Aorta (tissue), 5 donors: ENCODE data around the gene BRSK1. TPM values are rescaled to one million over a fixed set of nuclear protein-coding genes. Genes with fewer than 3 reads are reported as not detected.
A peak's percentile ranks its signal among the peaks of the same experiment; 100 is the strongest.

Experiments used
- ATAC-seq: fragments of 200-7000 bp; cut with Tn5 transposase; one replicate; pipeline ENCODE4 v1.9.1; 2022; ENCODE audit warnings: moderate library complexity; ENCODE audit not compliant: low FRiP score
- DNase-seq, 2 donors: peaks; one replicate each; pipeline ENCODE4 v3.0.0-alpha.2; 2020
- H3K27ac ChIP-seq, 2 donors: one replicate each; pipeline ENCODE4 v1.5.1; 2013; ENCODE audit warnings: low read length in 2 of 2, mild to moderate bottlenecking in 2 of 2, moderate library complexity in 2 of 2, control low read depth in 1 of 2, inconsistent platforms in 1 of 2, low read depth in 1 of 2
- H3K27me3 ChIP-seq, 2 donors: one replicate each; pipeline ENCODE4 v1.6.1; 2013; ENCODE audit warnings: control low read depth in 1 of 2, low read length in 1 of 2, mild to moderate bottlenecking in 1 of 2, moderate library complexity in 1 of 2; ENCODE audit not compliant: insufficient read depth in 2 of 2, control insufficient read depth in 1 of 2
- H3K36me3 ChIP-seq, 2 donors: one replicate each; pipeline ENCODE4 v1.6.1; 2013; ENCODE audit warnings: control low read depth in 1 of 2, low read length in 1 of 2, mild to moderate bottlenecking in 1 of 2; ENCODE audit not compliant: insufficient read depth in 2 of 2, control insufficient read depth in 1 of 2
- H3K4me1 ChIP-seq, 2 donors: one replicate each; pipeline ENCODE4 v1.6.1; 2013; ENCODE audit warnings: low read length in 2 of 2, control low read depth in 1 of 2, mild to moderate bottlenecking in 1 of 2, moderate library complexity in 1 of 2; ENCODE audit not compliant: insufficient read depth in 2 of 2, control insufficient read depth in 1 of 2
- H3K4me3 ChIP-seq, 2 donors: one replicate each; pipeline ENCODE4 v1.5.1; 2013; ENCODE audit warnings: low read length in 2 of 2, control low read depth in 1 of 2, mild to moderate bottlenecking in 1 of 2
- H3K9me3 ChIP-seq: one replicate; pipeline ENCODE4 v1.6.1; 2013; ENCODE audit warnings: mild to moderate bottlenecking, low read length; ENCODE audit not compliant: control insufficient read depth
- WGBS, 2 donors: extraction: QIAGEN DNeasy Blood & Tissue Kit; methylation state at CpG; one replicate each; pipeline ENCODE4 v1.1.7; 2013; 5-methylcytosine and 5-hydroxymethylcytosine counted together
- intact Hi-C, 2 donors: fragments of 100-400 bp; cut with DNase I; formaldehyde crosslinking; loops; one replicate each; pipeline versions ENCODE4 v1.14.2 to v1.15.0; 2022
- polyA plus RNA-seq, 2 donors: library from polyadenylated mRNA; stranded (reverse); fragments of 200-250 nt; gene quantifications; one replicate each; pipeline ENCODE4 v1.2.3, GENCODE V29; 2013
- total RNA-seq, 2 donors: library from RNA; stranded (reverse); fragmentation: NEBNext Ultra II Directional; extraction: Animal tissue kit (Norgen Biotek cat#: 25700); gene quantifications; one replicate each; pipeline ENCODE4 v1.2.1, GENCODE V29; 2021
- donor health status: healthy with polysubstance abuse.
- donor health status: Bipolar disorder and iron deficiency.
- donor health status: DM: no; HTN: no; CAD: no.
- donor health status: DM: no; HTN: no; CAD: no.
- donor health status: DM: yes; HTN: yes; CAD: no.

The BRSK1 gene
- total and polyA plus RNA-seq, 4 donors = 4.8 to 25.1 (median 16.3) TPM

DNA sequence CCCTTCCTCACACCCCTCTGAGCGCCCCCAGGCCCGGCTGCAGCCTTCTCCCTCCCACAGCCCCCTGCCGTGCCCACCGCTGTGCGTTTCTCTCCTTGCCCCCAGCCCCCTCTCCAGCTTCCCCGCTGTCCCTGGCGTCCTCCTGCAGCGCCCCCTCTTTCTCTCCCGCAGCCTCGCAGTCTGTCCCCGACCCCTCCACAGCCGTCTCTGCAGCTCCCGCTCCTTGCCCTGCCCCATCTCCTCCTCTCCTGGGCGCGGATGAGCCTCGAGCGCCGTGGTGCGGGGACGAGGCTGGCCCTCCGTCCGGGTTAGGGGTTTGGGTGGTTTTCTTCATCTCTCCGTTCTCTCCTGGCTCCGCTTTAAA is 57.0 kb downstream of the BRSK1 start:
- no peaks in the 10 kb centered on the region for H3K4me1 ChIP-seq
- WGBS, 2 donors = 0 to 3% methylated on average over 20 to 24 of the region's 24 CpGs
- intact Hi-C loops = loop anchor here in 1 of 2 donors (5.0 kb wide), 1 partner anchor 42 kb away; the partner anchor contains the start of gene TMEM238

DNA sequence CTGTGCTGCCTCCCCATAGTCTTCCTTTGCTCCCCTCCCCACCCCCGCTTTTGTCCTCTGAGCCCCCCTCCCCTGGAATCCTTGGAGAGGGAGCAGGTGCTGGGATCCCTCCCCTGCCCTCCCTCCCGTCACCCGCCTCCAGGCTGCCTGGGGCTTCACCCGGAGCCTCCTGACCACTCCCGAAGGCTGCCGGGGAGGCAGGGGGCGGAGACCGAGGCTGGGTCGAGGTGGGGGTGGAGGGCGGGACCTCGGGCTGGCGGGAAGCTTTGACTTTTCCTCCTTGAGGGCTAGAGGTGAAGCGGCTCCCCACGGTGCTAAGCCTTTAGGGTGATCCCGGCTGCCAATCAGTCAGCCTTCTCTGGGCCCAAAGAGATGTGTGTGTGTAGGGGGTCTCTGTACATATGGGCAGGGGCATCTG is 57.4 kb downstream of the BRSK1 start:
- intact Hi-C loops = loop anchor here in 1 of 2 donors (5.0 kb wide), 1 partner anchor 41 kb away; the partner anchor contains the start of gene TMEM238
- Histone ChIP-seq H3K27ac (no peak overlapping the region), H3K9me3 (no peaks in the 10 kb centered on the region), H3K4me3 (peak overlapping the region in 1 of 2 donors; percentile 11), H3K27me3 (no peaks in the 10 kb centered on the region), H3K4me1 (no peaks in the 10 kb centered on the region), H3K36me3 (no peaks in the 10 kb centered on the region)
- peak; percentile 83 to 91 for DNase-seq
- WGBS, 2 donors = 2 to 3% methylated on average over 14 to 15 of the region's 15 CpGs
- no peak for ATAC-seq

More for the DNA sequence above, 57.0 kb downstream of the BRSK1 start:
- Histone ChIP-seq H3K4me3 (peak overlapping the region in 1 of 2 donors; percentile 11), H3K36me3 (no peaks in the 10 kb centered on the region), H3K9me3 (no peaks in the 10 kb centered on the region), H3K27me3 (no peaks in the 10 kb centered on the region), H3K27ac (no peak overlapping the region)
- no peak for DNase-seq
- no peak for ATAC-seq

DNA sequence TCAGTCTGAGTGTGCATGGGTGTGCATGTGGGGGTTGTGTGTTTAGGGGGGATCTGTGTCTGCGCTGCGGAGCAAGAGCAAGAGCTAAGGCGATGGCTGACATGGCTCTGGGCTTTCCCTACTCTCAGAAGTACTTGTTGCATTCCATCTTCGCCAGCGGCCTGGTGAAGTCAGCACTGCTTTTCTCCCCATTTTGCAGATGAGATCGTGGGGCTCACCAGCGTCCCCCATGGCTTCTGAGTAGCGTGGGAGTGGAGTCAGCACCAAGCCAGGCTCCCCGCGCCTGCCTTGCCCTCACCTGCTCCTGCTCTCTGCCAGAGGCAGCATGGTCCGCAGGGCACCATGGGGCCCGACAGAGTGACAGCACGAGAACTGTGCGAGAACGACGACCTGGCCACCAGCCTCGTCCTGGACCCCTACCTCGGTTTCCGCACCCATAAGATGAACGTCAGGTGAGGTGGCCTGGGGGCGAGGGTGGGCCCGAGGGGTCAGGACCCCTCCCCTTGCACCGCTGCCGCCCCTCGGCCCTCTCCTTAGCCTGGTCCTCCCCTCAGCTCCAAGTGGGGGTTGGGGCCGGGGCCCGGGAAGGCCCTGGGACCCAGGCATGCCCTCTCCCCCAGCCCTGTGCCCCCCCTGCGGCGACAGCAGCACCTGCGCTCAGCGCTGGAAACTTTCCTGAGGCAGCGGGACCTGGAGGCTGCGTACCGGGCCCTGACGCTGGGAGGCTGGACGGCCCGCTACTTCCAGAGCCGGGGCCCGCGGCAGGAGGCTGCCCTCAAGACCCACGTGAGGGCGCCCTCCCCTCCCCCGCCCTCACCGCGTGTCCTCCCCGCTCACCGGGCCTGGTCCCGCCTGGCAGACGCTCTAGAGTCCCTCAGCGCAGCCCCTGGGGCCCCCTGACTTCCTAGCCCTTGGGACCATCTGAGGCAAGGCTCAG is 58.1 kb downstream of the BRSK1 start:
- no peaks in the 10 kb centered on the region for H3K36me3 ChIP-seq
- H3K4me1 ChIP-seq = no peaks in the 10 kb centered on the region
- intact Hi-C loops = loop anchor here in 1 of 2 donors (5.0 kb wide), 1 partner anchor 40 kb away; the partner anchor contains the start of gene TMEM238
- H3K27me3 ChIP-seq = no peaks in the 10 kb centered on the region
- H3K4me3 ChIP-seq = no peak overlapping the region
- ATAC-seq = no peak
- 81 to 84% methylated on average over 44 to 50 of the region's 50 CpGs for WGBS, 2 donors
- no peaks in the 10 kb centered on the region for H3K9me3 ChIP-seq
- H3K27ac ChIP-seq = no peak overlapping the region
- no peak for DNase-seq

DNA sequence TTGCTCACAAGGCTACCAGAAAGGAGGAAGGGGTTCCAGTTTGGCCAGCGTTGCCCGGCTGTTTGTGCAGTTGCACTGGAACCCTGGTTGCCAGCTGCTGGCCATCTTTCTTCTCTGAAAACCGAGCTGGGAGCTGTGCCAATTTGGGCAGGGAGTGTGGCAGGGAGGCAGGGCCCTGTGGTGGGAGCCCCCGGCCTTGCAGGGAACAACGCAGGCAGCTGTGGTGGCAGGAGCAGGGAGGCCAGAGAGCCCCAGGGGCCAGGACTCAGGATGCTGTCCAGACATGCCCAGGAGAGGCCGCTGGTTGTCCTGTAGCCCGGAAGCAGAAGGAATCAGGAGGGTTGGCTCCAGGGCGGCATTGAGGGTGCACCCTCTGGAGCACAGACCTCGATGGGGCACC is 60.6 kb downstream of the BRSK1 start:
- H3K9me3 ChIP-seq = no peaks in the 10 kb centered on the region
- no peak overlapping the region for H3K4me3 ChIP-seq
- ATAC-seq (no peak), DNase-seq (no peak)
- H3K27me3 ChIP-seq = no peaks in the 10 kb centered on the region
- WGBS, 2 donors = 70 to 76% methylated on average over 8 to 9 of the region's 9 CpGs
- no peak overlapping the region for H3K27ac ChIP-seq
- intact Hi-C loops = loop anchor here in 1 of 2 donors (5.0 kb wide), 1 partner anchor 38 kb away; the partner anchor contains the start of gene TMEM238
- H3K4me1 ChIP-seq = no peaks in the 10 kb centered on the region
- no peaks in the 10 kb centered on the region for H3K36me3 ChIP-seq

DNA sequence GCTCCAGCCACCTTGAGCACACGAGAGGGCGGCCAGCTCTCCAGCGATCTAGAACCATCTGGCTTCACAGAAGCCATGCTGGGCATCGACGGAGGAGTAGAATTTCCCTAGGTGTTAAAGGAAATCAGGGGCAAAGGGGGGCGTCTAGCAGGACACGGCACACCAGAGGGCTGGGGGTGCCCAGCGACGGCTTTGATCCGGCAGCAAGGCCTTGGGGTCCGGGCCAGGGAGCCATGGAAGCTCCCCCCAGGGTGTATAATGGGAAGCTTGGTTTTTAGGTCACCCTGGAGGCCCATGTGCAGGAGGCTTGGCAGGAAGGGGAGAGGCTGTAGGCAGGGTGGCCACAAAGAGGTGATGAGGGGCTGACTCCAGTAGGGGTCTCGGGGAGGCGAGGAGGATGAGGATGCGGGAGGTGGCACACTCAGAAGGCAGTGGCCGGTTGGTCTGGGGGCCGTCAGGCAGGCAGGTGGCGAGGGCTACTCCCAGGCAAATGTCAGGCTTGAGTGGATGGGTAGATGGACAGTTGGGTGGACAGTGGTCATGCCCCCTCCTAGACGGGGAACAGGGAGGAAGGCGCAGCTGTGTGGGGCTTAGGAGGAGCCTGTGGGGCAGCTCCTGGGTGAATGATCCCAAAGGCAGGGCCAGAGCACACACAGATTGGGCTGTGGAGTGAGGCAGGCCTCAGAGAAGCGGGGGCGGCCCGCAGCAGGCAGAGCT is 61.5 kb downstream of the BRSK1 start:
- H3K4me1 ChIP-seq = no peaks in the 10 kb centered on the region
- no peak overlapping the region for H3K4me3 ChIP-seq
- WGBS, 2 donors = 91% methylated on average over 22 of the region's 22 CpGs
- no peak overlapping the region for H3K27ac ChIP-seq
- no peaks in the 10 kb centered on the region for H3K36me3 ChIP-seq
- no peaks in the 10 kb centered on the region for H3K27me3 ChIP-seq
- DNase-seq (no peak), ATAC-seq (no peak)
- intact Hi-C loops = no loop called here
- no peaks in the 10 kb centered on the region for H3K9me3 ChIP-seq

DNA sequence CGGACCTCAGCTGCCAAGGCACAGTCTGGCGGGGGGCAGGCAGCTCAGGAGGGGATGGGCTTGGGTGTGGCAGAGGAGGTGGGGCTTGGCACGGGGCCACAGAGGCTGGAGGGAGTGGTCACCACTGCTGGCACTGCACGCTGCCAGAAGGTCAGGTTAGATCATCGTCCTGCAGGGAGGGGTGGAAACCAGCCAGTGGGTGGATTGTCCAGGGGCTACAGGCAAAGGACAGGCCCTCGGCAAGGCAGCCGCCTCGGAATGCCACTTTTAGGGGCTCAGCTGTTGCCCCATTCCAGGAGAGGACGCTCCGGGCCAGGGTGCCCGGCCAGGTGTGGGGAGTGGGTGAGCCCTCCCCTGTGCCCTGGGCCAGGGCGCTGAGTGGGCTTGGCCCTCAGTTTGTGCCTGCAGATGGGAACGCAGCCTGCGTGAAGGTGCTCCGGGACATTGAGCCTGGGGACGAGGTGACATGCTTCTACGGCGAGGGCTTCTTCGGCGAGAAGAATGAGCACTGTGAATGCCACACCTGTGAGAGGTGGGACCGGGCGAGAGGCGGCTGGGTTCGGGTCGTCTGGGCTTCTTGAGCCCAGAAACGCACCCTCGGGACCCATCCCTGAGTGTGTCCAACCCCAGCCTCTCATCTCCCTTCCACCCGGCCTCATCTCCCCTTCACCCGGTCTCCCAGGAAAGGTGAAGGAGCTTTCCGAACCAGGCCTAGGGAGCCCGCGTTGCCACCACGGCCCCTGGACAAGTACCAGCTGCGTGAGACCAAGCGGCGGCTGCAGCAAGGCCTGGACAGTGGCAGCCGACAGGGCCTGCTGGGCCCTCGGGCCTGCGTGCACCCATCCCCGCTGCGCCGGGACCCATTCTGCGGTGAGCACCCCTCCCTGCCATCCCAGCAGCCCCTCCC is 62.3 kb downstream of the BRSK1 start:
- 88% methylated on average over 42 to 43 of the region's 43 CpGs for WGBS, 2 donors
- peak in 1 of 2 donors; percentile 86 for DNase-seq
- no peaks in the 10 kb centered on the region for H3K4me1 ChIP-seq
- H3K9me3 ChIP-seq = no peaks in the 10 kb centered on the region
- H3K4me3 ChIP-seq = no peak overlapping the region
- intact Hi-C loops = no loop called here
- no peak overlapping the region for H3K27ac ChIP-seq
- ATAC-seq = peak; percentile 5
- no peaks in the 10 kb centered on the region for H3K36me3 ChIP-seq
- H3K27me3 ChIP-seq = no peaks in the 10 kb centered on the region

DNA sequence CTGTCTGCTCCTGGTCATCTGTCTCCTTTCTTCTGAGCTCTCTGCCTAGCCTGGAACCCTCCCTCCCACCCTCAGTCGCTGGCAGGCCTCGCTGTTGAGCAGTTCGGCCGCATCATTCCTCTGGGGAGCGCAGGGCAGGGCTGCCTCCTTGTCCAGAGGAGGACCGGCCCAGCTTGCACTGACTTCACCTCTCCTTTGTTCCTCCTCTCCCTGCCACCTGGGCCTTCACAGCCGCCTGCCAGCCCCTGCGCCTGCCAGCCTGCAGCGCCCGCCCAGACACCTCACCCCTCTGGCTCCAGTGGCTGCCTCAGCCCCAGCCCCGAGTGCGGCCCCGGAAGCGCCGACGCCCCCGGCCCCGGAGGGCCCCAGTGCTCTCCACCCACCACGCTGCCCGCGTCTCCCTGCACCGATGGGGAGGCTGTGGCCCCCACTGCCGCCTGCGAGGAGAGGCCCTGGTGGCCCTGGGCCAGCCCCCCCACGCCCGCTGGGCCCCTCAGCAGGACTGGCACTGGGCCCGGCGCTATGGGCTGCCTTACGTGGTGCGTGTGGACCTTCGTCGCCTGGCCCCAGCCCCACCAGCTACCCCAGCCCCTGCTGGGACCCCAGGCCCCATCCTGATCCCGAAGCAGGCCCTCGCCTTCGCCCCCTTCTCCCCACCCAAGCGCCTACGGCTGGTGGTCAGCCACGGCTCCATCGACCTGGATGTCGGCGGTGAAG is 63.1 kb downstream of the BRSK1 start:
- Histone ChIP-seq H3K4me1 (no peaks in the 10 kb centered on the region), H3K27me3 (no peaks in the 10 kb centered on the region), H3K36me3 (no peaks in the 10 kb centered on the region), H3K4me3 (no peak overlapping the region), H3K9me3 (no peaks in the 10 kb centered on the region), H3K27ac (no peak overlapping the region)
- DNase-seq (no peak), ATAC-seq (no peak)
- 87 to 91% methylated on average over 34 to 41 of the region's 41 CpGs for WGBS, 2 donors
- intact Hi-C loops = no loop called here
